Lower leg skin (tissue), 4 donors: ENCODE results near the gene ATP1B4. TPM values are rescaled to one million over a fixed set of nuclear protein-coding genes. Genes with fewer than 3 reads are reported as not detected.

ENCODE experiments used
- total RNA-seq, 4 donors: library from RNA; depleted of rRNA; stranded (reverse); fragments of >200 nt; gene quantifications; one replicate each; pipeline ENCODE4 v1.1.0, GENCODE V29; 2016

ATP1B4 gene
- total RNA-seq, 4 donors from 2014 or later = not detected

Other genes starting within 250 kb of the ATP1B4 start
- 1 to 10 TPM in 1 of 4 donors, under 1 TPM in 1, not detected in 2; 0.62 to 5.5 TPM for gene RHOXF1, start 246.2 kb upstream of the ATP1B4 start, total RNA-seq
- not detected for gene RHOXF2, start 203.5 kb upstream of the ATP1B4 start, total RNA-seq
- gene ZBTB33, start 111.3 kb upstream of the ATP1B4 start, total RNA-seq = 10 to 100 TPM; 21.6 to 26.8 (median 23.8) TPM
- 1 to 10 TPM; 1.7 to 4.3 (median 3.0) TPM for gene TMEM255A, start 50.6 kb upstream of the ATP1B4 start, total RNA-seq
- 100 to 1,000 TPM in 3 of 4 donors, 10 to 100 TPM in 1; 90.1 to 154 (median 120) TPM for gene LAMP2, start 107.2 kb downstream of the ATP1B4 start, total RNA-seq
- gene CUL4B, start 198.9 kb downstream of the ATP1B4 start, total RNA-seq = 10 to 100 TPM; 23.3 to 35.3 (median 26.3) TPM
- gene MCTS1, start 242.0 kb downstream of the ATP1B4 start, total RNA-seq = 10 to 100 TPM; 11.6 to 23.7 (median 15.1) TPM